ES-I3 (cell line): ENCODE results near the gene MAP1LC3B.
"Not testable (repeated sequence)": the region's sequence is repeated elsewhere in the genome, so short reads cannot be mapped to it uniquely, and the experiment has no call there.

ENCODE experiments used
- H3K36me3 ChIP-seq: 2 replicates; pipeline ENCODE4 v1.6.1; 2013; ENCODE audit warnings: mild to moderate bottlenecking, low read length, control low read depth, moderate library complexity; ENCODE audit not compliant: insufficient read depth
- H3K4me1 ChIP-seq: 2 replicates; pipeline ENCODE4 v1.6.1; 2013; ENCODE audit warnings: mild to moderate bottlenecking, control low read depth, low read length; ENCODE audit not compliant: insufficient read depth
- H3K9ac ChIP-seq: 2 replicates; pipeline ENCODE4 v1.6.1; 2013; ENCODE audit warnings: low read depth, mild to moderate bottlenecking, low read length, moderate library complexity
- H3K9me3 ChIP-seq: 2 replicates; pipeline ENCODE4 v1.6.1; 2013; ENCODE audit warnings: mild to moderate bottlenecking, low read length, moderate library complexity; ENCODE audit not compliant: control insufficient read depth, insufficient read depth

The MAP1LC3B gene

DNA sequence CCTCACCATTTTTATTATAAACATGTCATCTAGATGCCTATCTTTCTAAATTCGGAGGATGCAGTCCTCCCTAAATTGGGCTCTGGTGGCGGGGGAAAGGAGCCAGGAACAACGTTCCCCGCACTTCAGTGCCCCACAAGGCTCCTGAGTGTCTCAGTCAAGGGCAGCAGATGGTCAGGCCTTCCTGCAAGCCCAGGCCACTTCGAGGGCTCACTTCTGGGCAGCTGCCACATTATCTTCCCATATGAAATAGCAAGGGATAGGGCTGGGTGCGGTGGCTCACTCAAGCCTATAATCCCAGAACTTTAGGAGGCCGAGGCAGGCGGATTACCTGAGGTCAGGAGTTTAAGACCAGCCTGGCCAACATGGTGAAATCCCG lies 40.8 kb upstream of the MAP1LC3B start:
- H3K4me1 ChIP-seq, result 0 out of 2 replicates have a peak, but pooled peaks cover 2% of the 10 kb centered on the region
- H3K36me3 ChIP-seq, result no peaks in the 10 kb centered on the region; the same call in 1 of the 2 replicates
- no peaks in the 10 kb centered on the region for H3K9me3 ChIP-seq
- H3K9ac ChIP-seq, result no peak overlapping the region

- Histone ChIP-seq H3K9ac (no peak overlapping the region), H3K36me3 (no peaks in the 10 kb centered on the region; the same call in 1 of the 2 replicates), H3K9me3 (no peaks in the 10 kb centered on the region), H3K4me1 (no peaks in the 10 kb centered on the region)
Observed at GRCh38 chr16:87352818-87353217, 39.3 kb upstream of the MAP1LC3B start.

GRCh38 chr16:87353613-87354012 lies 38.5 kb upstream of the MAP1LC3B start:
- no peaks in the 10 kb centered on the region; the same call in 1 of the 2 replicates for H3K36me3 ChIP-seq
- no peaks in the 10 kb centered on the region for H3K4me1 ChIP-seq
- H3K9ac ChIP-seq, result no peak overlapping the region
- no peaks in the 10 kb centered on the region for H3K9me3 ChIP-seq

DNA sequence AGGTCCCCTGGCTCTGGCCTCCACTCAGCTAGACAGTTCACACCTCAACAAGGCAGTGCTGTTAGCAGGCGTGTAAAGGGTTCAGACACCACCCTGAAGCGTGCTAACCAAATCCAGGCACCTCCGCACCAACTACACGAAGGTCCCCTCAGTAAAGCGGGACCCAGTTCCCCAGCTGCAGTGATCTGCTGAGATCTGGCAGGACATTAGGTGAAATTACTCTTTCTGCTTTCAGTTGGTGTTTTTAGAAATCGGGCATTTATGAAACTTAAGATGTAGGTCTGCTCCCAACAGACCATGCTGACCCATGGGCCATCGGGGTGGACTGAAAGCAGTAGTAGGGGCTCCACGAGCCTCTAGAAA lies 35.7 kb upstream of the MAP1LC3B start:
- no peak overlapping the region for H3K9ac ChIP-seq
- H3K9me3 ChIP-seq, result no peaks in the 10 kb centered on the region
- H3K4me1 ChIP-seq, result no peaks in the 10 kb centered on the region
- H3K36me3 ChIP-seq, result 0 out of 2 replicates have a peak, but pooled peaks cover 2% of the 10 kb centered on the region

DNA sequence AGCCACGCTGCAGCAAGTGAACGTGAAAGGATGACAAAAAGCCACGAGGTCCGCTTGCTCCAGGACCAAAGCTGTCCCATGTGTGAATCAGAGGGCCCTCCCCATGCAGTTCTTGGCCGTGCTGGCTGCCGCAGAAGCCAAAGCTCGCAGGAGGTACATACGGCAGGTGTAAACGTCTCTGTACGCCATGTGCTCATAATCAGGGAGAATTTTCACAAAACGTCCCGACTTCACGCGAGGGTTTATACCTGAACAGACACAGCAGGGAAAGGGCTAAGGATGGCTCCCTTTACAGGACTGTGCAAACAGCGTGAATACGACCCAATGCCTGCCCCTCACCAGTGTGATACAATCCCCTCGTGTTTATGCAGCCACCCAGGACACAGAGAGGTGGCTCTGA lies 33.9 kb upstream of the MAP1LC3B start:
- H3K9me3 ChIP-seq, result no peaks in the 10 kb centered on the region
- 0 out of 2 replicates have a peak, but pooled peaks cover 7% of the 10 kb centered on the region for H3K36me3 ChIP-seq
- no peak overlapping the region for H3K9ac ChIP-seq
- no peaks in the 10 kb centered on the region for H3K4me1 ChIP-seq

DNA sequence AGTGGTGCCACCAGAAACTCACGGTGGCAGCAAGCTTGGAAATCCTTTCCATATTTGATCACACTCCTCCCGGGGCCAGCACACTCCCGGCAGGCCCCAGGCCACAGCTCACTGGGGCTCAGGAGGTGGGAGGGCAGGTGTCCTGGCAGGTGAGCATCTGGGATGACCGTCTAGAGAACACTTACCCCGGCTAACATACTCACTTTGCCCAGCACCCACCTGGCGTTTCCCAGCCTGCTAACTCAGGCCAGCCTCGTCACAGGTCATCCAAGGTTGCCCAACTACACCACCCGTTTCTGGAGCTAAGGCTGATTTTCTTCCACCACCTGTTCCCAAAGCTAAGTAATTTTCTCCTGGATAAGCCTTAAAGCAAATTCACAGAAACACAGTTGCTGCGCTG lies 33.4 kb upstream of the MAP1LC3B start:
- Histone ChIP-seq H3K4me1 (no peaks in the 10 kb centered on the region), H3K9ac (no peak overlapping the region), H3K9me3 (no peaks in the 10 kb centered on the region), H3K36me3 (0 out of 2 replicates have a peak, but pooled peaks cover 7% of the 10 kb centered on the region)

- no peak overlapping the region for H3K9ac ChIP-seq
- 0 out of 2 replicates have a peak, but pooled peaks cover 7% of the 10 kb centered on the region for H3K36me3 ChIP-seq
- H3K4me1 ChIP-seq, result no peaks in the 10 kb centered on the region
- H3K9me3 ChIP-seq, result no peaks in the 10 kb centered on the region
Observed at GRCh38 chr16:87359121-87359520, 33.0 kb upstream of the MAP1LC3B start.

GRCh38 chr16:87360862-87361610 lies 31.1 kb upstream of the MAP1LC3B start:
- Histone ChIP-seq H3K9ac (no peak overlapping the region), H3K4me1 (no peaks in the 10 kb centered on the region), H3K9me3 (no peaks in the 10 kb centered on the region), H3K36me3 (0 out of 2 replicates have a peak, but pooled peaks cover 7% of the 10 kb centered on the region)

DNA sequence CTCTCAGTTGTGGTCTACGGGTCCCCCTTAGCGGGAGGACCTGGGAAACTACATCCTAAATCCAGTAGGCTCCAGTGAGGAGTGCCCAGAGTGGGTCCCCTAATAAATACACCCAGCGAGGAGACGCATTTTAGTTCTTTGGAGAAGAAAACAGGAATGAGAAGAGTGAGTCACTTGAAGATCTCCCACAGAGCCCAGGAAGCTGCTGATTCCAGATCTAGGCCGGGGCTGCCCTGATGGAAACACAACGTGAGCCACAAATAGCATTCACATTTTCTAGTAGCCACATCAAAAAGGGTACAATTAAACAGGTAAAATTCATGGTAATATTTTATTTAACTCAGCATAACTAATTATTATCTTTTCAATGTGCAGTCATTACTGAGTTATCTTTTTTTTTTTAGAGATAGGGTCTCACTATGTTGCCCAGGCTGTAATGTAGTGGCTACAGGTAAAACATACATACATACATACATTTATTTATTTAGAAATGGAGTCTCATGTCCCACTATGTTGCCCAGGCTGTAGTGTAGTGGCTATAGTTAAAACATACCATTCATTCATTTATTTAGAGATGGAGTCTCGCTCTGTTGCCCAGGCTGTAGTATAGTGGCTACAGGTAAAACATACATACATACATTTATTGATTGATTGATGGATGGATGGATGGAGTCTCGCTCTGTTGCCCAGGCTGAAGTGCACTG lies 30.1 kb upstream of the MAP1LC3B start:
- Histone ChIP-seq H3K4me1 (no peaks in the 10 kb centered on the region), H3K9ac (no peak overlapping the region), H3K9me3 (no peaks in the 10 kb centered on the region), H3K36me3 (0 out of 2 replicates have a peak, but pooled peaks cover 7% of the 10 kb centered on the region)

DNA sequence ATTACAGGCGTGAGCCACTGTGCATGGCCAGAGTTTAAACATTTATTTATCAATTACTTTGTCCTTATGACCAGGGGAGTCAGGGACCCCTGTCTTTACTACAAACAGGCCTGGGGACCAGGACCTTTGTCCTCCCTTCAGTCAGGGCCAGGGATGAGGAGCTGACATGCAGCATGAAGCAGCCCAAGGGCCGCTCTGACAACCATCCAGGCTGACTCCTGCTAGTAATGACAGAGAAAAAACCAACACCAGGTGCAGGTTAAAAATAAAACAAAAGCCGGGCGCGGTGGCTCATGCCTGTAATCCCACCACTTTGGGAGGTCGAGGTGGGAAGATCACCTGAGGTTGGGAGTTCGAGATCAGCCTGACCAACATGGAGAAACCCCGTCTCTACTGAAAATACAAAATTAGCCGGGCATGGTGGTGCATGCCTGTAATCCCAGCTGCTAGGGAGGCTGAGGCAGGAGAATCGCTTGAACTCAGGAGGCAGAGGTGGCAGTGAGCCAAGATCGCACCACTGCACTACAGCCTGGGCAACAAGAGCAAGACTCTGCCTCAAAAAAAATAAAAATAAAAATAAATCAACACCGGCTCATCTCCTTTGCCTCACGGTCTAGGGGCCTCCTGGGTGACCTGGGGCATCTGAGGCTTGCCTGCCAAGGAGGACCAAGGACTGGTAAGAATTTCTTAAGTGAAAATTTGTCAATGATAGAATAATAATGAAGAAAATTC lies 29.1 kb upstream of the MAP1LC3B start:
- H3K36me3 ChIP-seq, H3K9ac ChIP-seq, H3K4me1 ChIP-seq, H3K9me3 ChIP-seq: not testable (repeated sequence)

DNA sequence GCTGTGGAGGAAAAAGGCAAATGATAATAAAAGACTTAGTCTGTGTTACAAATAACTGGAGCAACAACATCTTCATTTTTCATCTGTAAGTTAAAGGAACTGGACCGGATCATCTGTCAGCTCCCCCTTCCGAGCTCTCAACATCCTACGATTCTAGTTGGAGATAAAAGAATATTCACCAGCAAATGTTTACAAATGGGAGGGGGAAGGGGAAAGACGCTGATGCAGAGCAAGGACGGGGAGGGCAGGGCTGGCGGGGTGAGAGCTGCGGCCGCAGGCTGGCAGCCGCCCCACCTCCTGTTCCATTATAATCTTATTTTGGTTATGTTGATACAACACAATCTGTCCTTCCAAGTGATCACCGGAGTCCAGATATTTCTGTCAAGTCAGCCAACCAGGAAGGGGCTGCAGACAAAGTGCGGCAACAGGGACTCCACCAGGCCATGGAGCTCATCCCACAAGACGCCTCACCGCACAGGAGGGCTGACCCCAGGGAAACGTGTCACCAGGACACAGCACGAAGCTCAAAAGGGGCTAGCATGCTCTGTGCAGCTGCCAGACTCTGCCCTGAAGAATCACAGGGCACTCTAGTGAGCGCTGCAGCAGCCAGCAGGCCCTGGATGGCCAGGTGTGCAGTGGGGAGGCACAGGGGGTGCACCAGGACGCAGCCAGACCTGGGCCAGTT lies 28.2 kb upstream of the MAP1LC3B start:
- no peaks in the 10 kb centered on the region for H3K9me3 ChIP-seq
- H3K4me1 ChIP-seq, result no peaks in the 10 kb centered on the region
- H3K9ac ChIP-seq, result no peak overlapping the region
- H3K36me3 ChIP-seq, result 0 out of 2 replicates have a peak, but pooled peaks cover 7% of the 10 kb centered on the region

DNA sequence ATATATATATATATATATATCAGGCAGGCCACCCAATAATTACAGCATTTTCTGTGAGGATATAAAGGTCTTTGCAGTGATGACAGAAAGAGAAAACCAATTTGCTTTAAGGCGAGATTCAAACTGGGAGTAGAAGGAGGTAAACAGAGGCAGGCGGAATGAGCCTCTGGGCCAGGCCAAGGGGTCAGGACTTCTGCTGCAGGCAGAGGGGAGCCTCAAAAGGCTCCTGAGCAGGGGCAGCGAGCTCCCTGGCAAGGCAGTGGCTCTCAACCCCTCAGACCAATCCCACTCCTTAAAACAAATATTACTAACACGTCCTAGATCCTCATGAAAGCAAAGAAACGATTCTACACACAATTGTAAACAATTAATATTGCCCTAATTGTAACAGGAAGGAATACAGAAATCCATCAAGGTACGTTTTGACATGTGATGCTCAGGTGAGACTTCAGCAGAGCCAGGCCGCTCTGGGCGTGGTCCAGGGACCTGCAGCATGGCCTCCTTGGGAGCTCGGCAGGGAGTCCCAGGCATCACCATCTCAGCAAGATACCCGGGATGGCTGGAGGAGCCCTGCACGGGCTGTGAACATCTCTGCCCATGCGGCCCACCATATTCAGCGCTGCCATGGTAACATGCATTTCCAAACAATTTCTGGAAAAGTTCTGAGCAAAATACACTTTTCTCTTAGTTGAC lies 27.0 kb upstream of the MAP1LC3B start:
- 0 out of 2 replicates have a peak, but pooled peaks cover 7% of the 10 kb centered on the region for H3K36me3 ChIP-seq
- H3K4me1 ChIP-seq, result 0 out of 2 replicates have a peak, but pooled peaks cover 3% of the 10 kb centered on the region
- no peak overlapping the region for H3K9ac ChIP-seq
- no peaks in the 10 kb centered on the region for H3K9me3 ChIP-seq

DNA sequence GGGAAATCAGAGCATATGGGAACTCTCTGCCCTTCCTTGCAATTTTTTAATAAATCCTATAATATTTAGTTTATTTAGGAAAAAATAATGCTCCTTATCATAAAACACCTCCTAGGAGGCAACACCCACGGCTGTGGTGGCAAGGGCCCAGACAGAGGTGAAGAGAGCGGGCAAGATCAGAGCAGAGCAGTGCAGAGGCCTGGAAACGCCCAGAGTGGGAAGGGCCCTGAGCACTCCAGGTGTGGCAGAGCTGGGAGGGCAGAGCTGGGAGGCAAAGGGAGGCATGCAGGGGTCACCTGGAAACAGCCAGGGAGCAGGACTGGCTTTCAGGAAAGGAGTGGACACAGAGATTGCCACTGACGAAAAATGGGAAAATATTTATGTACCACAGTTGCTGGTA lies 25.8 kb upstream of the MAP1LC3B start:
- 0 out of 2 replicates have a peak, but pooled peaks cover 3% of the 10 kb centered on the region for H3K4me1 ChIP-seq
- no peaks in the 10 kb centered on the region for H3K9me3 ChIP-seq
- 0 out of 2 replicates have a peak, but pooled peaks cover 7% of the 10 kb centered on the region for H3K36me3 ChIP-seq
- no peak overlapping the region for H3K9ac ChIP-seq
